ENCODE data around the gene PPARA. TPM values are rescaled to one million over a fixed set of nuclear protein-coding genes. Genes with fewer than 3 reads are reported as not detected.

The PPARA gene
- total RNA-seq, 4 donors from 2014 or later, result 18.7 to 53.8 (median 32.0) TPM

- no peaks in the 10 kb centered on the region for H3K9me3 ChIP-seq
- no peak overlapping the region for H3K4me3 ChIP-seq
- H3K4me1 ChIP-seq, result peaks cover 79% of the 10 kb centered on the region
- peak overlapping the region; percentile 81 for H3K27ac ChIP-seq
- TF ChIP-seq EP300 (IDR thresholded peaks at IDR 0.05), result no peak
- no peak for TF ChIP-seq POLR2A (IDR thresholded peaks at IDR 0.05)
- peak in 1 of 3 donors; percentile 28 for TF ChIP-seq POLR2AphosphoS5 (IDR thresholded peaks at IDR 0.05)
- H3K36me3 ChIP-seq, result peaks cover 34% of the 10 kb centered on the region
- no peaks in the 10 kb centered on the region for H3K27me3 ChIP-seq
- DNase-seq (ENCODE audit: low spot score in 2 of 2), result no peak
- WGBS, result 41% methylated on average over 12 of the region's 15 CpGs
These were observed 35.6 kb upstream of the PPARA start for GRCh38 chr22:46114518-46115387.

DNA sequence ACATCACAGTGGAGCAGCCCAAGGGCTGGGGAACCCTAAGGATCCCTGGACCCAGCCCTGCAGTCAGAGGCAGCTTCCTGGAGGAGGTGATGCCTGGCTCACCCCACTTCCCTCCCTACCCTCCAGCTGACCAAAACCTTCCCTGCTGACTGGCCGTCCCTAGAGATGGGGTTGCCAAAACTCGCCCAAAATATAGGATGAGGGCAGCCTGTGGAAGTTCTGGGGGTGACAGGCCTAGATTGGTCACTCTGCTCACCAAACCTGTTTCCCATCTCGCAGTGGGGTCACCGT lies 35.0 kb upstream of the PPARA start:
- no peak for DNase-seq (ENCODE audit: low spot score in 2 of 2)
- TF ChIP-seq CTCF (IDR thresholded peaks at IDR 0.05) (no peak), POLR2AphosphoS5 (IDR thresholded peaks at IDR 0.05) (peak in 1 of 3 donors; percentile 16), POLR2A (IDR thresholded peaks at IDR 0.05) (no peak)
- Histone ChIP-seq H3K4me3 (no peak overlapping the region), H3K36me3 (peaks cover 28% of the 10 kb centered on the region), H3K27me3 (no peaks in the 10 kb centered on the region), H3K9me3 (no peaks in the 10 kb centered on the region), H3K4me1 (peaks cover 79% of the 10 kb centered on the region), H3K27ac (peak overlapping the region; percentile 81)
- WGBS, result 43% methylated on average over 3 of the region's 4 CpGs

DNA sequence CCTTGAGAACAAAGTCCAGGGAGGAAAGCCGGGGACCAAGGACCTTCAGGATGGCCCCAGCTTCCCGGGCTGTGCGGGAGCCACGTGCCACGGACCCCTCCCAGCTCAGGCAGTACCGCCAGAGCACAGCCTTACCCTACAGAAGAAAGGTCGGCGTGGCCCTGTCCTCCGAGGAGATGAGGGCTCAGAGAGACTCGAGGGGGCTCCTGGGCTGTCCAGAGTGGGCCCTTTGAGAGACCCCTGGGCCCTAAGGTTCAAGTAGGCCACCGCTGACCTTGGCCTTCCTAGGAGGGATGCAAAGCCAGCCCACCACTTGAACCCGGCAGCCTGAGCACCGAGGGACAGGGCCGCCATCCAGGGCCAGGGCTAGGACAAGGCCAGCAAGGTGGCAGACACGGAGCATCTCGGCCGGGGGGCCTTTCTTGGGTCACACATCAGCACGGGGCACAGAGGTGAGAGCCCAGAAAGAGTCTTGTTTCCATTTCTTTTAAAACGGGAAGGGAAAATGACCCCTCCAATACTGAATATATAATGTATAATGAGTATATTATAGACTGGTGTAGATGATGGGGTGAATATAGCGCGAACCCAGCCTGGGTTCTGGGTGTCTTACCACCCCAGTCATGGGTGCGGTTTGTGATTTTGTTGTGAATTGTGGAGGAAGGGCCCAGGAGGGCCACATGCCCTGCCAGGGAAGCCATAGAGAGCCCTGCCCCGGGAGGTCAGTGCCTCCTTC lies 34.4 kb upstream of the PPARA start:
- WGBS, result 44% methylated on average over 21 of the region's 23 CpGs
- Histone ChIP-seq H3K27ac (peak overlapping the region; percentile 76), H3K36me3 (peaks cover 22% of the 10 kb centered on the region), H3K27me3 (no peaks in the 10 kb centered on the region), H3K4me1 (peaks cover 76% of the 10 kb centered on the region), H3K9me3 (no peaks in the 10 kb centered on the region), H3K4me3 (no peak overlapping the region)
- no peak for DNase-seq (ENCODE audit: low spot score in 2 of 2)
- TF ChIP-seq POLR2AphosphoS5 (IDR thresholded peaks at IDR 0.05) (no peak), CTCF (IDR thresholded peaks at IDR 0.05) (no peak), POLR2A (IDR thresholded peaks at IDR 0.05) (no peak), EP300 (IDR thresholded peaks at IDR 0.05) (no peak)

- Histone ChIP-seq H3K4me3 (no peak overlapping the region), H3K27me3 (no peaks in the 10 kb centered on the region), H3K27ac (peak overlapping the region; percentile 76), H3K9me3 (no peaks in the 10 kb centered on the region), H3K4me1 (peaks cover 72% of the 10 kb centered on the region), H3K36me3 (peaks cover 22% of the 10 kb centered on the region)
- no peak for TF ChIP-seq EP300 (IDR thresholded peaks at IDR 0.05)
- peak; percentile 88 to 89 for TF ChIP-seq CTCF (IDR thresholded peaks at IDR 0.05)
- DNase-seq (ENCODE audit: low spot score in 2 of 2), result peak; percentile 97
- 4% methylated on average over 4 of the region's 28 CpGs for WGBS
These were observed 33.8 kb upstream of the PPARA start for GRCh38 chr22:46116491-46116958.

GRCh38 chr22:46117206-46118199 lies 32.8 kb upstream of the PPARA start:
- no peak for TF ChIP-seq POLR2A (IDR thresholded peaks at IDR 0.05)
- no peak for TF ChIP-seq EP300 (IDR thresholded peaks at IDR 0.05)
- no peak for TF ChIP-seq POLR2AphosphoS5 (IDR thresholded peaks at IDR 0.05)
- TF ChIP-seq CTCF (IDR thresholded peaks at IDR 0.05), result no peak
- peaks cover 12% of the 10 kb centered on the region for H3K36me3 ChIP-seq
- DNase-seq (ENCODE audit: low spot score in 2 of 2), result no peak
- WGBS, result 91% methylated on average over 7 of the region's 10 CpGs
- H3K27ac ChIP-seq, result peak overlapping the region; percentile 9
- peaks cover 66% of the 10 kb centered on the region for H3K4me1 ChIP-seq
- no peaks in the 10 kb centered on the region for H3K9me3 ChIP-seq
- no peaks in the 10 kb centered on the region for H3K27me3 ChIP-seq
- H3K4me3 ChIP-seq, result no peak overlapping the region
